22Rv1 (cell line): ENCODE results near the gene MINPP1.

Experiments used
- ZFX ChIP-seq: fragments of 450-650 bp; IDR thresholded peaks from 2 replicates; pipeline ENCODE4 v1.6.1; 2017; ENCODE audit warnings: antibody characterized with exemption, borderline replicate concordance
- TF ChIP-seq, protein P1 (sequence below): fragments of 450-650 bp; IDR thresholded peaks from 2 replicates; pipeline ENCODE4 v1.5.1; 2017; ENCODE audit warnings: mild to moderate bottlenecking

DNA sequence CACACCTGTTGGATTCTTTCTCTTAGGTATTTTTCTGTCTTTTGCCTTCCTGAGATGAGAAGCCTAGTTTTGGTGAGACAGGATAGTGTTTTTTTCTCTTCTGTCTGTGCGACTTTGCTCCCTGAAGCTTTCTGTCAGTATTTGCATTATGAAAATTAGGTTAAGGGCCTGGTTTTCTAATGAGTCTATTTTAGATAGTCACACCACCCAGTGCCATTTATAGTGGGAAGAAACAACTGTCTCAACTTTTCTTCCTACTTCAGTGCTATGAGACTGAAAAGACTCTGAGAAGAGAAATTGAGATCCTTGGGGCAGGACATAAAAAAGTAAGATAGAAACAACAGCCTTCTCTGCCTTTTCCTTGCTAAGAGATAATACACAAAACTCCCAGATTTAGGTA lies 53.6 kb downstream of the MINPP1 start:
- TF ChIP-seq, protein P1, sequence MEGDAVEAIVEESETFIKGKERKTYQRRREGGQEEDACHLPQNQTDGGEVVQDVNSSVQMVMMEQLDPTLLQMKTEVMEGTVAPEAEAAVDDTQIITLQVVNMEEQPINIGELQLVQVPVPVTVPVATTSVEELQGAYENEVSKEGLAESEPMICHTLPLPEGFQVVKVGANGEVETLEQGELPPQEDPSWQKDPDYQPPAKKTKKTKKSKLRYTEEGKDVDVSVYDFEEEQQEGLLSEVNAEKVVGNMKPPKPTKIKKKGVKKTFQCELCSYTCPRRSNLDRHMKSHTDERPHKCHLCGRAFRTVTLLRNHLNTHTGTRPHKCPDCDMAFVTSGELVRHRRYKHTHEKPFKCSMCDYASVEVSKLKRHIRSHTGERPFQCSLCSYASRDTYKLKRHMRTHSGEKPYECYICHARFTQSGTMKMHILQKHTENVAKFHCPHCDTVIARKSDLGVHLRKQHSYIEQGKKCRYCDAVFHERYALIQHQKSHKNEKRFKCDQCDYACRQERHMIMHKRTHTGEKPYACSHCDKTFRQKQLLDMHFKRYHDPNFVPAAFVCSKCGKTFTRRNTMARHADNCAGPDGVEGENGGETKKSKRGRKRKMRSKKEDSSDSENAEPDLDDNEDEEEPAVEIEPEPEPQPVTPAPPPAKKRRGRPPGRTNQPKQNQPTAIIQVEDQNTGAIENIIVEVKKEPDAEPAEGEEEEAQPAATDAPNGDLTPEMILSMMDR = no peak
- no peak for TF ChIP-seq ZFX
